Mononuclear cell (primary cell): ENCODE measurements around the gene USF2. TPM values are rescaled to one million over a fixed set of nuclear protein-coding genes. Genes with fewer than 3 reads are reported as not detected.

ENCODE experiments used
- H3K27me3 ChIP-seq: 2 replicates; pipeline ENCODE4 v1.6.0; 2011; ENCODE audit warnings: low read length, control low read depth; ENCODE audit not compliant: insufficient read depth
- H3K4me1 ChIP-seq: 2 replicates; pipeline ENCODE4 v1.5.1; 2011; ENCODE audit warnings: mild to moderate bottlenecking, low read length, control low read depth; ENCODE audit not compliant: insufficient read depth
- H3K4me3 ChIP-seq: 2 replicates; pipeline ENCODE4 v1.5.1; 2011; ENCODE audit warnings: mild to moderate bottlenecking, low read length, moderate library complexity
- H3K9me3 ChIP-seq: 2 replicates; pipeline ENCODE4 v1.5.1; 2011; ENCODE audit warnings: low read depth, mild to moderate bottlenecking, control low read depth, low read length
- total RNA-seq: library from RNA; depleted of rRNA; stranded (reverse); fragments of >200 nt; gene quantifications from one replicate; pipeline ENCODE4 v1.2.3, GENCODE V29; 2012

Gene USF2
- total RNA-seq, 1 donor = 117 TPM

GRCh38 chr19:35306473-35307246 is 37.9 kb downstream of the USF2 start:
- no peaks in the 10 kb centered on the region for H3K9me3 ChIP-seq
- peaks cover 24% of the 10 kb centered on the region for H3K4me1 ChIP-seq
- H3K27me3 ChIP-seq = no peaks in the 10 kb centered on the region
- H3K4me3 ChIP-seq = no peak overlapping the region

GRCh38 chr19:35307931-35308330 is 39.2 kb downstream of the USF2 start:
- H3K4me1 ChIP-seq = peaks cover 24% of the 10 kb centered on the region
- no peak overlapping the region for H3K4me3 ChIP-seq
- H3K9me3 ChIP-seq = no peaks in the 10 kb centered on the region
- no peaks in the 10 kb centered on the region for H3K27me3 ChIP-seq

- Histone ChIP-seq H3K9me3 (no peaks in the 10 kb centered on the region), H3K4me1 (peaks cover 28% of the 10 kb centered on the region), H3K27me3 (no peaks in the 10 kb centered on the region), H3K4me3 (no peak overlapping the region)
Measured at GRCh38 chr19:35308910-35309309, 40.1 kb downstream of the USF2 start.

- H3K4me3 ChIP-seq = no peak overlapping the region
- H3K27me3 ChIP-seq = no peaks in the 10 kb centered on the region
- peaks cover 28% of the 10 kb centered on the region for H3K4me1 ChIP-seq
- H3K9me3 ChIP-seq = no peaks in the 10 kb centered on the region
Measured at GRCh38 chr19:35309481-35310279, 40.9 kb downstream of the USF2 start.

GRCh38 chr19:35310331-35310730 is 41.6 kb downstream of the USF2 start:
- Histone ChIP-seq H3K9me3 (no peaks in the 10 kb centered on the region), H3K27me3 (no peaks in the 10 kb centered on the region), H3K4me3 (no peak overlapping the region), H3K4me1 (peaks cover 26% of the 10 kb centered on the region)

- Histone ChIP-seq H3K27me3 (no peaks in the 10 kb centered on the region), H3K4me1 (peaks cover 21% of the 10 kb centered on the region), H3K9me3 (no peaks in the 10 kb centered on the region)
Measured at GRCh38 chr19:35310811-35311465, 42.2 kb downstream of the USF2 start.

GRCh38 chr19:35311901-35312665 is 43.3 kb downstream of the USF2 start:
- no peaks in the 10 kb centered on the region for H3K9me3 ChIP-seq
- peaks cover 15% of the 10 kb centered on the region for H3K4me1 ChIP-seq
- H3K27me3 ChIP-seq = no peaks in the 10 kb centered on the region
- no peak overlapping the region for H3K4me3 ChIP-seq

More at GRCh38 chr19:35310811-35311465, 42.2 kb downstream of the USF2 start:
- H3K4me3 ChIP-seq = no peak overlapping the region

GRCh38 chr19:35313587-35313986 is 44.8 kb downstream of the USF2 start:
- Histone ChIP-seq H3K9me3 (no peaks in the 10 kb centered on the region), H3K4me3 (no peak overlapping the region), H3K4me1 (peaks cover 22% of the 10 kb centered on the region), H3K27me3 (no peaks in the 10 kb centered on the region)

GRCh38 chr19:35314031-35314430 is 45.3 kb downstream of the USF2 start:
- Histone ChIP-seq H3K4me1 (peaks cover 26% of the 10 kb centered on the region), H3K9me3 (no peaks in the 10 kb centered on the region), H3K27me3 (no peaks in the 10 kb centered on the region), H3K4me3 (no peak overlapping the region)

GRCh38 chr19:35314858-35315470 is 46.2 kb downstream of the USF2 start:
- Histone ChIP-seq H3K27me3 (no peaks in the 10 kb centered on the region), H3K4me3 (no peak overlapping the region), H3K4me1 (peaks cover 35% of the 10 kb centered on the region), H3K9me3 (no peaks in the 10 kb centered on the region)

GRCh38 chr19:35315883-35316282 is 47.1 kb downstream of the USF2 start:
- peaks cover 45% of the 10 kb centered on the region for H3K4me1 ChIP-seq
- H3K9me3 ChIP-seq = no peaks in the 10 kb centered on the region
- H3K4me3 ChIP-seq = no peak overlapping the region
- no peaks in the 10 kb centered on the region for H3K27me3 ChIP-seq

GRCh38 chr19:35316560-35316959 is 47.8 kb downstream of the USF2 start:
- Histone ChIP-seq H3K9me3 (no peaks in the 10 kb centered on the region), H3K4me1 (peaks cover 51% of the 10 kb centered on the region), H3K27me3 (no peaks in the 10 kb centered on the region), H3K4me3 (no peak overlapping the region)

GRCh38 chr19:35317464-35318043 is 48.8 kb downstream of the USF2 start:
- H3K4me1 ChIP-seq = peaks cover 61% of the 10 kb centered on the region
- H3K27me3 ChIP-seq = no peaks in the 10 kb centered on the region
- no peaks in the 10 kb centered on the region for H3K9me3 ChIP-seq
- no peak overlapping the region for H3K4me3 ChIP-seq
